ENCODE results near the gene TRIM45.
"Not testable (repeated sequence)": the region's sequence is repeated elsewhere in the genome, so short reads cannot be mapped to it uniquely, and the experiment has no call there.

Gene TRIM45

GRCh38 chr1:117107364-117107763 is 14.2 kb downstream of the TRIM45 start:
- no peak overlapping the region for H3K4me3 ChIP-seq (ENCODE audit: low read length)
- H3K27me3 ChIP-seq (ENCODE audit: insufficient read depth, low read length, poor library complexity) = no peaks in the 10 kb centered on the region
- no peak overlapping the region for H3K23ac ChIP-seq (ENCODE audit: low read length)
- no peak overlapping the region for H4K8ac ChIP-seq (ENCODE audit: low read depth, low read length)
- H4K5ac ChIP-seq (ENCODE audit: low read length) = no peak overlapping the region
- no peak overlapping the region for H2BK5ac ChIP-seq (ENCODE audit: low read length)
- H2BK120ac ChIP-seq (ENCODE audit: low read depth, low read length) = no peak overlapping the region
- H3K56ac ChIP-seq (ENCODE audit: low read length) = no peak overlapping the region
- H3K27ac ChIP-seq (ENCODE audit: low read depth, low read length) = no peak overlapping the region
- DNase-seq = no peak
- H3K36me3 ChIP-seq (ENCODE audit: control insufficient read depth, insufficient read depth, low read length) = peaks cover 12% of the 10 kb centered on the region
- H2BK15ac ChIP-seq (replicated peaks; ENCODE audit: low read depth) = no peak overlapping the region
- no peak overlapping the region for H3K9ac ChIP-seq (ENCODE audit: low read length)
- H3K18ac ChIP-seq (ENCODE audit: low read length) = no peak overlapping the region
- no peak overlapping the region for H2AK5ac ChIP-seq (ENCODE audit: low read length)
- H3K4me1 ChIP-seq (ENCODE audit: control insufficient read depth, low read depth, low read length) = no peaks in the 10 kb centered on the region
- H3K4me2 ChIP-seq (ENCODE audit: low read length) = no peak overlapping the region
- H3K79me1 ChIP-seq (ENCODE audit: low read length) = no peaks in the 10 kb centered on the region
- H3K4ac ChIP-seq (ENCODE audit: low read depth, low read length) = no peak overlapping the region
- WGBS (ENCODE audit: extremely low coverage, insufficient coverage, low lambda C conversion rate) = no CpG with 5 or more reads among the region's 2 CpGs
- H3K79me2 ChIP-seq (ENCODE audit: control insufficient read depth, insufficient read depth, low read length) = no peaks in the 10 kb centered on the region

- no peaks in the 10 kb centered on the region for H3K79me2 ChIP-seq (ENCODE audit: control insufficient read depth, insufficient read depth, low read length)
- H2BK15ac ChIP-seq (replicated peaks; ENCODE audit: low read depth) = no peak overlapping the region
- H4K8ac ChIP-seq (ENCODE audit: low read depth, low read length) = no peak overlapping the region
- no peak overlapping the region for H2BK5ac ChIP-seq (ENCODE audit: low read length)
- H3K18ac ChIP-seq (ENCODE audit: low read length) = no peak overlapping the region
- H3K4me3 ChIP-seq (ENCODE audit: low read length) = no peak overlapping the region
- no peak overlapping the region for H3K9ac ChIP-seq (ENCODE audit: low read length)
- H3K27me3 ChIP-seq (ENCODE audit: insufficient read depth, low read length, poor library complexity) = no peaks in the 10 kb centered on the region
- no CpG with 5 or more reads among the region's 2 CpGs for WGBS (ENCODE audit: extremely low coverage, insufficient coverage, low lambda C conversion rate)
- no peak overlapping the region for H4K5ac ChIP-seq (ENCODE audit: low read length)
- DNase-seq = no peak
- H3K36me3 ChIP-seq (ENCODE audit: control insufficient read depth, insufficient read depth, low read length) = peaks cover 13% of the 10 kb centered on the region
- no peak overlapping the region for H2BK120ac ChIP-seq (ENCODE audit: low read depth, low read length)
- H2AK5ac ChIP-seq (ENCODE audit: low read length) = no peak overlapping the region
- H3K79me1 ChIP-seq (ENCODE audit: low read length) = no peaks in the 10 kb centered on the region
- H3K23ac ChIP-seq (ENCODE audit: low read length) = no peak overlapping the region
- H3K56ac ChIP-seq (ENCODE audit: low read length) = no peak overlapping the region
- H3K4me1 ChIP-seq (ENCODE audit: control insufficient read depth, low read depth, low read length) = no peaks in the 10 kb centered on the region
- no peak overlapping the region for H3K4me2 ChIP-seq (ENCODE audit: low read length)
- H3K27ac ChIP-seq (ENCODE audit: low read depth, low read length) = no peak overlapping the region
- H3K4ac ChIP-seq (ENCODE audit: low read depth, low read length) = no peak overlapping the region
Observed at GRCh38 chr1:117106478-117106877, 15.1 kb downstream of the TRIM45 start.

- no peak overlapping the region for H3K56ac ChIP-seq (ENCODE audit: low read length)
- no peak overlapping the region for H2BK5ac ChIP-seq (ENCODE audit: low read length)
- DNase-seq = no peak
- H3K4ac ChIP-seq (ENCODE audit: low read depth, low read length) = no peak overlapping the region
- no peak overlapping the region for H2BK120ac ChIP-seq (ENCODE audit: low read depth, low read length)
- no peaks in the 10 kb centered on the region for H3K79me1 ChIP-seq (ENCODE audit: low read length)
- H3K36me3 ChIP-seq (ENCODE audit: control insufficient read depth, insufficient read depth, low read length) = peaks cover 15% of the 10 kb centered on the region
- no peak overlapping the region for H3K27ac ChIP-seq (ENCODE audit: low read depth, low read length)
- H3K4me1 ChIP-seq (ENCODE audit: control insufficient read depth, low read depth, low read length) = no peaks in the 10 kb centered on the region
- no peak overlapping the region for H3K23ac ChIP-seq (ENCODE audit: low read length)
- H3K27me3 ChIP-seq (ENCODE audit: insufficient read depth, low read length, poor library complexity) = no peaks in the 10 kb centered on the region
- H3K18ac ChIP-seq (ENCODE audit: low read length) = no peak overlapping the region
- no peak overlapping the region for H2AK5ac ChIP-seq (ENCODE audit: low read length)
- H3K9ac ChIP-seq (ENCODE audit: low read length) = no peak overlapping the region
- no peaks in the 10 kb centered on the region for H3K79me2 ChIP-seq (ENCODE audit: control insufficient read depth, insufficient read depth, low read length)
- no peak overlapping the region for H3K4me3 ChIP-seq (ENCODE audit: low read length)
- no peak overlapping the region for H3K4me2 ChIP-seq (ENCODE audit: low read length)
- H4K5ac ChIP-seq (ENCODE audit: low read length) = no peak overlapping the region
- H4K8ac ChIP-seq (ENCODE audit: low read depth, low read length) = no peak overlapping the region
- H2BK15ac ChIP-seq (replicated peaks; ENCODE audit: low read depth) = no peak overlapping the region
Observed at GRCh38 chr1:117105722-117106121, 15.8 kb downstream of the TRIM45 start.

GRCh38 chr1:117104986-117105385 is 16.6 kb downstream of the TRIM45 start:
- Histone ChIP-seq H3K4me2 (ENCODE audit: low read length) (no peak overlapping the region), H2BK120ac (ENCODE audit: low read depth, low read length) (no peak overlapping the region), H3K27ac (ENCODE audit: low read depth, low read length) (no peak overlapping the region), H4K8ac (ENCODE audit: low read depth, low read length) (no peak overlapping the region), H3K27me3 (ENCODE audit: insufficient read depth, low read length, poor library complexity) (no peaks in the 10 kb centered on the region), H2BK5ac (ENCODE audit: low read length) (no peak overlapping the region), H3K18ac (ENCODE audit: low read length) (no peak overlapping the region), H3K79me1 (ENCODE audit: low read length) (no peaks in the 10 kb centered on the region), H4K5ac (ENCODE audit: low read length) (no peak overlapping the region), H3K23ac (ENCODE audit: low read length) (no peak overlapping the region), H2AK5ac (ENCODE audit: low read length) (no peak overlapping the region), H3K4me3 (ENCODE audit: low read length) (no peak overlapping the region), H3K9ac (ENCODE audit: low read length) (no peak overlapping the region), H2BK15ac (replicated peaks; ENCODE audit: low read depth) (no peak overlapping the region), H3K56ac (ENCODE audit: low read length) (no peak overlapping the region), H3K4me1 (ENCODE audit: control insufficient read depth, low read depth, low read length) (no peaks in the 10 kb centered on the region), H3K79me2 (ENCODE audit: control insufficient read depth, insufficient read depth, low read length) (no peaks in the 10 kb centered on the region), H3K4ac (ENCODE audit: low read depth, low read length) (no peak overlapping the region), H3K36me3 (ENCODE audit: control insufficient read depth, insufficient read depth, low read length) (peaks cover 17% of the 10 kb centered on the region)
- no CpG with 5 or more reads among the region's 3 CpGs for WGBS (ENCODE audit: extremely low coverage, insufficient coverage, low lambda C conversion rate)
- no peak for DNase-seq

- H3K36me3 ChIP-seq (ENCODE audit: control insufficient read depth, insufficient read depth, low read length) = peaks cover 23% of the 10 kb centered on the region
- H3K4ac ChIP-seq (ENCODE audit: low read depth, low read length); H3K27ac ChIP-seq (ENCODE audit: low read depth, low read length); H3K4me1 ChIP-seq (ENCODE audit: control insufficient read depth, low read depth, low read length); H2BK5ac ChIP-seq (ENCODE audit: low read length); H3K18ac ChIP-seq (ENCODE audit: low read length); H3K4me3 ChIP-seq (ENCODE audit: low read length); H3K56ac ChIP-seq (ENCODE audit: low read length); H4K8ac ChIP-seq (ENCODE audit: low read depth, low read length); H4K5ac ChIP-seq (ENCODE audit: low read length); H3K9ac ChIP-seq (ENCODE audit: low read length); H2BK120ac ChIP-seq (ENCODE audit: low read depth, low read length); DNase-seq; H2BK15ac ChIP-seq (replicated peaks; ENCODE audit: low read depth); H2AK5ac ChIP-seq (ENCODE audit: low read length); H3K79me2 ChIP-seq (ENCODE audit: control insufficient read depth, insufficient read depth, low read length); H3K23ac ChIP-seq (ENCODE audit: low read length); H3K27me3 ChIP-seq (ENCODE audit: insufficient read depth, low read length, poor library complexity); H3K4me2 ChIP-seq (ENCODE audit: low read length); H3K79me1 ChIP-seq (ENCODE audit: low read length): not testable (repeated sequence)
- no CpG with 5 or more reads among the region's 3 CpGs for WGBS (ENCODE audit: extremely low coverage, insufficient coverage, low lambda C conversion rate)
Observed at GRCh38 chr1:117101858-117102257, 19.7 kb downstream of the TRIM45 start.

- H3K36me3 ChIP-seq (ENCODE audit: control insufficient read depth, insufficient read depth, low read length) = peaks cover 23% of the 10 kb centered on the region
- H3K79me2 ChIP-seq (ENCODE audit: control insufficient read depth, insufficient read depth, low read length) = no peaks in the 10 kb centered on the region
- H3K4me3 ChIP-seq (ENCODE audit: low read length) = no peak overlapping the region
- H3K4ac ChIP-seq (ENCODE audit: low read depth, low read length) = no peak overlapping the region
- no CpG with 5 or more reads among the region's 1 CpG for WGBS (ENCODE audit: extremely low coverage, insufficient coverage, low lambda C conversion rate)
- H2BK5ac ChIP-seq (ENCODE audit: low read length) = no peak overlapping the region
- no peaks in the 10 kb centered on the region for H3K79me1 ChIP-seq (ENCODE audit: low read length)
- DNase-seq = no peak
- H2AK5ac ChIP-seq (ENCODE audit: low read length) = no peak overlapping the region
- no peak overlapping the region for H2BK15ac ChIP-seq (replicated peaks; ENCODE audit: low read depth)
- H3K4me2 ChIP-seq (ENCODE audit: low read length) = no peak overlapping the region
- H3K18ac ChIP-seq (ENCODE audit: low read length) = no peak overlapping the region
- no peak overlapping the region for H4K8ac ChIP-seq (ENCODE audit: low read depth, low read length)
- H3K4me1 ChIP-seq (ENCODE audit: control insufficient read depth, low read depth, low read length) = no peaks in the 10 kb centered on the region
- no peak overlapping the region for H2BK120ac ChIP-seq (ENCODE audit: low read depth, low read length)
- H3K56ac ChIP-seq (ENCODE audit: low read length) = no peak overlapping the region
- no peak overlapping the region for H4K5ac ChIP-seq (ENCODE audit: low read length)
- H3K27me3 ChIP-seq (ENCODE audit: insufficient read depth, low read length, poor library complexity) = no peaks in the 10 kb centered on the region
- no peak overlapping the region for H3K23ac ChIP-seq (ENCODE audit: low read length)
- no peak overlapping the region for H3K9ac ChIP-seq (ENCODE audit: low read length)
- no peak overlapping the region for H3K27ac ChIP-seq (ENCODE audit: low read depth, low read length)
Observed at GRCh38 chr1:117101334-117101733, 20.2 kb downstream of the TRIM45 start.

Measured in mesendoderm (in vitro differentiated cells).